Prostate gland (tissue), 2 donors: ENCODE measurements around the gene L3MBTL4.

Experiments used
- CTCF ChIP-seq, 4 experiments: fragments of 200-600 bp in 2 of 4; fragments of 450-650 bp in 2 of 4; sonication (generic) in 2 of 4; IDR thresholded peaks; 1 replicate in 3 of 4; 2 replicates in 1 of 4; pipeline ENCODE4 v1.5.1; 2016 to 2019; ENCODE audit warnings: antibody characterized with exemption in 4 of 4, mild to moderate bottlenecking in 2 of 4, moderate library complexity in 2 of 4
- POLR2AphosphoS5 ChIP-seq: sonication (generic); formaldehyde crosslinking; IDR thresholded peaks from one replicate; pipeline ENCODE4 v1.6.1; 2017; ENCODE audit warnings: antibody characterized with exemption

GRCh38 chr18:6156446-6156845 lies 258.3 kb downstream of the L3MBTL4 start:
- TF ChIP-seq CTCF (IDR thresholded peaks at IDR 0.05) (no peak), POLR2AphosphoS5 (no peak)
